ENCODE results near the gene CNPY4.

Gene CNPY4

GRCh38 chr7:100157334-100158228, 38.1 kb downstream of the CNPY4 start:
- H3K9me3 ChIP-seq, result no peaks in the 10 kb centered on the region
- H3K4me1 ChIP-seq (ENCODE audit: control insufficient read depth in 1 of 2, insufficient read depth in 1 of 2, low read depth in 1 of 2, low read length in 1 of 2), result peaks cover 61 to 65% of the 10 kb centered on the region in 2 experiments
- H3K27ac ChIP-seq, result peak overlapping the region; percentile 86
- peak overlapping the region; percentile 91 to 99 for H3K4me3 ChIP-seq (ENCODE audit: low read depth in 1 of 2, low read length in 1 of 2)
- peaks cover 1% of the 10 kb centered on the region for H3K27me3 ChIP-seq
- TF ChIP-seq CTCF (IDR thresholded peaks at IDR 0.05), result no peak
- H3K36me3 ChIP-seq, result peaks cover 53% of the 10 kb centered on the region

GRCh38 chr7:100158229-100159098, 39.0 kb downstream of the CNPY4 start, which contains the start of gene TRAPPC14:
TSS of gene TRAPPC14 (minus strand) at chr7:100158723. CDS start at chr7:100158499, 224 bp downstream.
- Histone ChIP-seq H3K4me3 (ENCODE audit: low read depth in 1 of 2, low read length in 1 of 2) (peak within 1 kb of the TSS; percentile 91 to 99), H3K36me3 (peaks cover 44% of the 10 kb centered on the region), H3K4me1 (ENCODE audit: control insufficient read depth in 1 of 2, insufficient read depth in 1 of 2, low read depth in 1 of 2, low read length in 1 of 2) (peaks cover 52 to 56% of the 10 kb centered on the region in 2 experiments), H3K27ac (peak within 1 kb of the TSS; percentile 86), H3K9me3 (no peaks in the 10 kb centered on the region), H3K27me3 (peaks cover 10% of the 10 kb centered on the region)
- no peak for TF ChIP-seq CTCF (IDR thresholded peaks at IDR 0.05)

- TF ChIP-seq CTCF (IDR thresholded peaks at IDR 0.05), result peak; percentile 48
- Histone ChIP-seq H3K9me3 (no peaks in the 10 kb centered on the region), H3K4me1 (ENCODE audit: control insufficient read depth in 1 of 2, insufficient read depth in 1 of 2, low read depth in 1 of 2, low read length in 1 of 2) (peaks cover 45 to 49% of the 10 kb centered on the region in 2 experiments), H3K27me3 (peaks cover 17% of the 10 kb centered on the region), H3K36me3 (peaks cover 37% of the 10 kb centered on the region), H3K4me3 (ENCODE audit: low read depth in 1 of 2, low read length in 1 of 2) (peak overlapping the region; percentile 91 to 99), H3K27ac (peak overlapping the region; percentile 86)
Observed at GRCh38 chr7:100159099-100159623, 39.7 kb downstream of the CNPY4 start.

- no peaks in the 10 kb centered on the region for H3K9me3 ChIP-seq
- peaks cover 26% of the 10 kb centered on the region for H3K27me3 ChIP-seq
- no peak overlapping the region for H3K27ac ChIP-seq
- no peak for TF ChIP-seq CTCF (IDR thresholded peaks at IDR 0.05)
- no peak overlapping the region for H3K4me3 ChIP-seq (ENCODE audit: low read depth in 1 of 2, low read length in 1 of 2)
- peaks cover 36 to 40% of the 10 kb centered on the region in 2 experiments for H3K4me1 ChIP-seq (ENCODE audit: control insufficient read depth in 1 of 2, insufficient read depth in 1 of 2, low read depth in 1 of 2, low read length in 1 of 2)
- peaks cover 28% of the 10 kb centered on the region for H3K36me3 ChIP-seq
Observed at GRCh38 chr7:100160067-100160466, 40.6 kb downstream of the CNPY4 start.

GRCh38 chr7:100163006-100163531, 43.6 kb downstream of the CNPY4 start:
- no peak for TF ChIP-seq CTCF (IDR thresholded peaks at IDR 0.05)
- Histone ChIP-seq H3K4me1 (ENCODE audit: control insufficient read depth in 1 of 2, insufficient read depth in 1 of 2, low read depth in 1 of 2, low read length in 1 of 2) (peaks cover 17 to 25% of the 10 kb centered on the region in 2 experiments), H3K9me3 (no peaks in the 10 kb centered on the region), H3K36me3 (no peaks in the 10 kb centered on the region), H3K27me3 (peaks cover 56% of the 10 kb centered on the region), H3K4me3 (ENCODE audit: low read depth in 1 of 2, low read length in 1 of 2) (no peak overlapping the region), H3K27ac (no peak overlapping the region)

Data from neutrophil (primary cell).